ENCODE data around the gene CCL23.
"Not testable (repeated sequence)": the region's sequence is repeated elsewhere in the genome, so short reads cannot be mapped to it uniquely, and the experiment has no call there.

CCL23 gene

GRCh38 chr17:36017799-36018198 is at the start of gene CCL23:
Gene CCL23 (minus strand): TSS chr17:36017972. CDS start chr17:36017897, 75 bp downstream.
- DNase-seq = no peak

GRCh38 chr17:36066365-36066985 is 48.7 kb upstream of the CCL23 start:
- DNase-seq = no peak

- DNase-seq = no peak
These were observed 46.2 kb upstream of the CCL23 start, which contains the start of gene CCL18 for GRCh38 chr17:36063786-36064541. Gene CCL18 (plus strand): TSS chr17:36064272. CDS start chr17:36064343, 71 bp downstream.

GRCh38 chr17:36060816-36061215 is 43.0 kb upstream of the CCL23 start:
- DNase-seq = no peak

GRCh38 chr17:36059406-36059805 is 41.6 kb upstream of the CCL23 start:
- no peak for DNase-seq

GRCh38 chr17:36057911-36058310 is 40.1 kb upstream of the CCL23 start:
- no peak for DNase-seq

- no peak for DNase-seq
These were observed 38.2 kb upstream of the CCL23 start for GRCh38 chr17:36055921-36056520.

- no peak for DNase-seq
These were observed 37.4 kb upstream of the CCL23 start for GRCh38 chr17:36055171-36055570.

GRCh38 chr17:36049643-36050042 is 31.9 kb upstream of the CCL23 start:
- no peak for DNase-seq

GRCh38 chr17:36048066-36048465 is 30.3 kb upstream of the CCL23 start:
- DNase-seq = no peak

GRCh38 chr17:36036235-36036634 is 18.5 kb upstream of the CCL23 start:
- no peak for DNase-seq

- DNase-seq = no peak
These were observed 16.4 kb upstream of the CCL23 start for GRCh38 chr17:36034127-36034526.

- DNase-seq = no peak
These were observed 13.2 kb upstream of the CCL23 start for GRCh38 chr17:36030956-36031355.

GRCh38 chr17:36027761-36028160 is 10.0 kb upstream of the CCL23 start:
- DNase-seq = no peak

- no peak for DNase-seq
These were observed 6.5 kb upstream of the CCL23 start for GRCh38 chr17:36024106-36024869.

GRCh38 chr17:36019423-36019822 is 1.7 kb upstream of the CCL23 start:
- no peak for DNase-seq

GRCh38 chr17:36016555-36016954 is 1.2 kb downstream of the CCL23 start:
- no peak for DNase-seq

- not testable (repeated sequence) for DNase-seq
These were observed 1.9 kb downstream of the CCL23 start for GRCh38 chr17:36015895-36016294.

- DNase-seq = no peak
These were observed 2.8 kb downstream of the CCL23 start for GRCh38 chr17:36014946-36015345.

GRCh38 chr17:36011201-36011600 is 6.6 kb downstream of the CCL23 start:
- no peak for DNase-seq

GRCh38 chr17:36008998-36009665 is 8.6 kb downstream of the CCL23 start:
- DNase-seq = no peak

GRCh38 chr17:36004594-36005108 is 13.1 kb downstream of the CCL23 start:
- no peak for DNase-seq

Measured in NCI-H2171 treated with DMSO at 0.1 percent for 48 hours (cell line).